K562 (cell line): ENCODE measurements around the gene UTS2R. TPM values are rescaled to one million over a fixed set of nuclear protein-coding genes. Genes with fewer than 3 reads are reported as not detected.
A peak's percentile ranks its signal among the peaks of the same experiment; 100 is the strongest.

Experiments
- C11orf30 ChIP-seq: fragments of 450-650 bp; IDR thresholded peaks from 2 replicates; pipeline ENCODE4 v1.6.1; 2016; ENCODE audit warnings: low read depth, mild to moderate bottlenecking
- CBX8 ChIP-seq: fragments of 200-600 bp; sonication (generic); IDR thresholded peaks from 2 replicates; pipeline ENCODE4 v1.6.1; 2012; ENCODE audit warnings: borderline replicate concordance, mixed run types, low read depth, mild to moderate bottlenecking, moderate library complexity, mixed read lengths, low read length, control low read depth, inconsistent platforms; ENCODE audit not compliant: poor library complexity, severe bottlenecking; ENCODE audit errors: extremely low read depth
- COPS2 ChIP-seq: fragments of 450-650 bp; conservative IDR thresholded peaks from 2 replicates; pipeline ENCODE4 v1.6.1; 2016; ENCODE audit warnings: mild to moderate bottlenecking, moderate library complexity
- E2F5 ChIP-seq: sonication (generic); formaldehyde crosslinking; IDR thresholded peaks from 2 replicates; pipeline ENCODE4 v1.8.0; 2022; ENCODE audit warnings: mild to moderate bottlenecking, missing genetic modification reagents
- EGR1 ChIP-seq: fragments of 450-650 bp; conservative IDR thresholded peaks from 2 replicates; pipeline ENCODE4 v1.6.1; 2017; ENCODE audit warnings: mild to moderate bottlenecking
- ESRRA ChIP-seq: fragments of 450-650 bp; IDR thresholded peaks from 2 replicates; pipeline ENCODE4 v1.6.1; 2014; ENCODE audit warnings: low read depth, mild to moderate bottlenecking, moderate library complexity, borderline replicate concordance
- ETV6 ChIP-seq, 3 experiments: fragments of 150-350 bp in 1 of 3; sonication (generic) in 1 of 3; formaldehyde crosslinking in 1 of 3; IDR thresholded peaks; 2 replicates each; pipeline versions ENCODE4 v1.6.1 to v1.8.0; 2014 to 2022; ENCODE audit warnings: borderline replicate concordance in 2 of 3, low read depth in 2 of 3, antibody characterized with exemption in 1 of 3, low read length in 1 of 3, mild to moderate bottlenecking in 1 of 3, missing genetic modification reagents in 1 of 3
- FOXA3 ChIP-seq, 2 experiments: fragments of 450-650 bp in 1 of 2; sonication (generic) in 1 of 2; formaldehyde crosslinking; IDR thresholded peaks in 1 of 2; conservative IDR thresholded peaks in 1 of 2; 2 replicates each; pipeline versions ENCODE4 v1.4.0 to v1.8.0; 2020 to 2022; ENCODE audit warnings: mild to moderate bottlenecking in 2 of 2, missing genetic modification reagents in 1 of 2
- FOXJ3 ChIP-seq: sonication (generic); formaldehyde crosslinking; IDR thresholded peaks from 2 replicates; pipeline ENCODE4 v1.4.0; 2020; ENCODE audit warnings: mild to moderate bottlenecking, missing genetic modification reagents
- GTF2E2 ChIP-seq: fragments of 200-800 bp; sonication (Bioruptor generic); IDR thresholded peaks from 2 replicates; pipeline ENCODE4 v1.6.1; 2016; ENCODE audit warnings: missing genetic modification characterization, missing compliant biosample characterization
- HLTF ChIP-seq: fragments of 450-650 bp; IDR thresholded peaks from 2 replicates; pipeline ENCODE4 v1.6.1; 2016
- MAFG ChIP-seq: fragments of 450-650 bp; conservative IDR thresholded peaks from 2 replicates; pipeline ENCODE4 v1.6.1; 2016; ENCODE audit warnings: missing genetic modification characterization, missing compliant biosample characterization
- MAFK ChIP-seq: IDR thresholded peaks from 2 replicates; pipeline ENCODE4 v1.6.1; 2011; ENCODE audit warnings: low read length, improper control_type of control experiment
- MED1 ChIP-seq: sonication (generic); formaldehyde crosslinking; IDR thresholded peaks from 2 replicates; pipeline ENCODE4 v1.8.1; 2023; ENCODE audit warnings: missing genetic modification reagents, borderline replicate concordance
- RBM22 ChIP-seq: fragments of 200-400 bp; formaldehyde crosslinking; IDR thresholded peaks from 2 replicates; pipeline ENCODE4 v1.6.1; 2018; ENCODE audit warnings: low read length, low read depth; ENCODE audit not compliant: poor library complexity, severe bottlenecking
- SRSF7 ChIP-seq: fragments of 200-400 bp; formaldehyde crosslinking; optimal IDR thresholded peaks from 2 replicates; pipeline ENCODE3; 2017; ENCODE audit warnings: mild to moderate bottlenecking, low read depth, low read length
- STAT5A ChIP-seq: IDR thresholded peaks from 2 replicates; pipeline ENCODE4 v1.6.1; 2012; ENCODE audit warnings: low read length, inconsistent platforms, borderline replicate concordance
- TAF9B ChIP-seq: fragments of 450-650 bp; IDR thresholded peaks from 2 replicates; pipeline ENCODE4 v1.6.1; 2018; ENCODE audit warnings: mild to moderate bottlenecking; ENCODE audit not compliant: partially characterized antibody
- THAP12 ChIP-seq: fragments of 250-450 bp; sonication (Bioruptor Pico); IDR thresholded peaks from 2 replicates; pipeline ENCODE4 v1.9.0; 2021; ENCODE audit warnings: mild to moderate bottlenecking, inconsistent platforms
- ZBTB5 ChIP-seq: fragments of 450-650 bp; IDR thresholded peaks from 2 replicates; pipeline ENCODE4 v1.6.1; 2017; ENCODE audit warnings: antibody characterized with exemption
- ZNF197 ChIP-seq: fragments of 200-800 bp; sonication (Bioruptor generic); IDR thresholded peaks from 2 replicates; pipeline ENCODE4 v1.6.1; 2016; ENCODE audit warnings: low read depth, missing genetic modification characterization, missing compliant biosample characterization
- ZNF277 ChIP-seq: fragments of 250-450 bp; sonication (Bioruptor Pico); IDR thresholded peaks from 2 replicates; pipeline ENCODE4 v1.8.0; 2022; ENCODE audit warnings: inconsistent platforms, mild to moderate bottlenecking, moderate library complexity, borderline replicate concordance
- polyA plus RNA-seq, 8 experiments: library from polyadenylated mRNA; depleted of rRNA in 4 of 8; stranded (reverse) in 5 of 8; unstranded in 3 of 8; fragments of >200 nt; fragmentation: Nextera tagmentation in 2 of 8; fragmentation: Illumina TruSeq in 1 of 8; extraction: Ambion mirVana in 2 of 8; extraction: Trizol in 1 of 8; gene quantifications; 2 replicates each; pipeline versions ENCODE4 v1.2.1 to v1.2.3, GENCODE V29; 2011 to 2014; ENCODE audit warnings: inconsistent platforms in 1 of 8, missing spikeins in 1 of 8
- total RNA-seq, 7 experiments: library from RNA; depleted of rRNA in 6 of 7; stranded (reverse); fragments of >200 nt in 6 of 7; fragmentation: Illumina TruSeq in 2 of 7; extraction: Trizol in 2 of 7; gene quantifications; 2 replicates each; pipeline versions ENCODE4 v1.2.1 to v1.2.3, GENCODE V29; 2011 to 2021; ENCODE audit warnings: low replicate concordance in 1 of 7

Gene UTS2R
- total and polyA plus RNA-seq, 9 of the 15 experiments (the other 6 are each of a cell fraction or from before 2014, with no cell fraction given): 0.22 TPM; not detected in 8

- TF ChIP-seq THAP12 (no peak), RBM22 (no peak), MAFK (peak; percentile 98), C11orf30 (peak; percentile 98), MED1 (no peak), COPS2 (no peak), MAFG (tag) (peak; percentile 94), FOXA3 (CRISPR knock-in tag; conservative IDR thresholded peaks at IDR 0.05 in 1 of 2, IDR thresholded peaks at IDR 0.05 in 1 of 2) (peak in 1 of 2 experiments; percentile 42; a peak in 1 of 4 replicates), ZNF197 (no peak), ETV6 (IDR thresholded peaks at IDR 0.05; ENCODE audit: borderline replicate concordance in 1 of 2, low read depth in 2 of 2, low read length in 1 of 2) (no peak), ETV6 (CRISPR knock-in tag; IDR thresholded peaks at IDR 0.05; ENCODE audit: borderline replicate concordance) (0 out of 2 replicates have a peak, but pooled peaks have one; percentile 72), EGR1 (peak; percentile 65), ZBTB5 (no peak), TAF9B (no peak), ESRRA (no peak), E2F5 (CRISPR knock-in tag) (no peak), FOXJ3 (CRISPR knock-in tag) (no peak), ZNF277 (CRISPR knock-in tag) (no peak), GTF2E2 (no peak), CBX8 (no peak), STAT5A (no peak), HLTF (no peak), SRSF7 (no peak)
Measured at GRCh38 chr17:82332669-82333278, 38.8 kb upstream of the UTS2R start (continued).
